ENCODE data around the gene ARHGEF2. TPM values are rescaled to one million over a fixed set of nuclear protein-coding genes. Genes with fewer than 3 reads are reported as not detected.
A peak's percentile ranks its signal among the peaks of the same experiment; 100 is the strongest.

The ARHGEF2 gene
- total and polyA plus RNA-seq, 9 of the 15 experiments (the other 6 are each of a cell fraction or from before 2014, with no cell fraction given), result 7.1 to 162 (median 62.2) TPM

DNA sequence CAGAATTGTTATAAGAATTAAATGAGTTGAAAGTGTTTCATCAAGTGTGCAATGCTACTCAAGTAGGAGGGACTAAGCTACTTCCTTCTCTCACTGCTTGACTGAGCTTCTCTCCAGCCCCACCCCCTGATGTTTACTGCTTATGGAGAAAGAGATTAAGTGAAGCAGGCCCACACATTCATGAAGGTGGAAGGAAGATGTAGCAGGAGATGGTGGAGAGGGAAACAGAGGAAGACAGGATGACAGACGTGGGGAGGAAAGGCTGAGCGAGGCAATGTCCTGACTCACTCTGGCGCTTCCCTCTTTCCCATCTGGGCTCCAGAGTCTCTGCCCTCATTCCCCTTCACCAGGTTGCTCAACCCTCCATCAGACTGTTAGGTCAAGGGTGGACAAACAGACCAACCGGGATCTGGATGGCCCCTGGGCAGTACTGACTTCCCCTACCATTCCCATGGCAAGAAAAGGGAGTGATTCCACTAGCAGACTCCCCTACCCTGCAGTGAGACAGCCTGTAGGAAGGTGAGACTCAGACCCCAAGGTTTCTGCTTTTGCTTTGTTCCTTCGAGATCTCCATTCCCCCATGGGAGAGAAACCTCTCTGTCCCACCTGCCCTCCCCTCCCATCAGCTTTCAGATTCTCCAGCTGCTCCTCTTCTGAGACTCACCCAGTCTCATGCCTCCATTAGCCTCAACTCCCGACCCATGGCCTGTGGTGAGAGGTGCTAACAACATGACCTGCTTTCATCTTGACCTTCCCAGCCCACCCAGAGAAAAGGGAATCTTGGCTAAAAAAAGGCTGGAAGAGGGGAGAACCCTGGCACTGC lies 3.1 kb upstream of the ARHGEF2 start (continued):
- TF ChIP-seq BDP1 (IDR thresholded peaks at IDR 0.05; ENCODE audit: insufficient read depth, insufficient read length), result no peak
- no peak for TF ChIP-seq TBL1XR1 (IDR thresholded peaks at IDR 0.05; ENCODE audit: low read length in 2 of 2)
- no peak for TF ChIP-seq ZNF695 (CRISPR knock-in tag; IDR thresholded peaks at IDR 0.05)
- TF ChIP-seq, protein P1, sequence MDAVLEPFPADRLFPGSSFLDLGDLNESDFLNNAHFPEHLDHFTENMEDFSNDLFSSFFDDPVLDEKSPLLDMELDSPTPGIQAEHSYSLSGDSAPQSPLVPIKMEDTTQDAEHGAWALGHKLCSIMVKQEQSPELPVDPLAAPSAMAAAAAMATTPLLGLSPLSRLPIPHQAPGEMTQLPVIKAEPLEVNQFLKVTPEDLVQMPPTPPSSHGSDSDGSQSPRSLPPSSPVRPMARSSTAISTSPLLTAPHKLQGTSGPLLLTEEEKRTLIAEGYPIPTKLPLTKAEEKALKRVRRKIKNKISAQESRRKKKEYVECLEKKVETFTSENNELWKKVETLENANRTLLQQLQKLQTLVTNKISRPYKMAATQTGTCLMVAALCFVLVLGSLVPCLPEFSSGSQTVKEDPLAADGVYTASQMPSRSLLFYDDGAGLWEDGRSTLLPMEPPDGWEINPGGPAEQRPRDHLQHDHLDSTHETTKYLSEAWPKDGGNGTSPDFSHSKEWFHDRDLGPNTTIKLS (IDR thresholded peaks at IDR 0.05; ENCODE audit: borderline replicate concordance, low read depth), result no peak
- no peak for TF ChIP-seq NR2C2 (CRISPR knock-in tag; IDR thresholded peaks at IDR 0.05)
- no peak for TF ChIP-seq NR2C2 (tag; IDR thresholded peaks at IDR 0.05)
- TF ChIP-seq RBFOX2 (IDR thresholded peaks at IDR 0.05; ENCODE audit: low read depth, low read length), result 0 out of 2 replicates have a peak, but pooled peaks have one; percentile 27
- TF ChIP-seq, protein P2, sequence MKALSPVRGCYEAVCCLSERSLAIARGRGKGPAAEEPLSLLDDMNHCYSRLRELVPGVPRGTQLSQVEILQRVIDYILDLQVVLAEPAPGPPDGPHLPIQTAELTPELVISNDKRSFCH (CRISPR knock-in tag; IDR thresholded peaks at IDR 0.05), result no peak
- TF ChIP-seq, protein P2 (tag; IDR thresholded peaks at IDR 0.05), result no peak
- TF ChIP-seq ZNF311 (CRISPR knock-in tag; IDR thresholded peaks at IDR 0.05), result no peak
- TF ChIP-seq PRMT5 (CRISPR knock-in tag; IDR thresholded peaks at IDR 0.05), result no peak
- no peak for TF ChIP-seq NFRKB (IDR thresholded peaks at IDR 0.05; ENCODE audit: low read depth)
- no peak for TF ChIP-seq MAFK (IDR thresholded peaks at IDR 0.05; ENCODE audit: low read length)
- no peak for TF ChIP-seq ILF3 (IDR thresholded peaks at IDR 0.05; ENCODE audit: borderline replicate concordance)
- TF ChIP-seq SETDB1 (IDR thresholded peaks at IDR 0.05; ENCODE audit: low read length), result no peak
- TF ChIP-seq, protein P3, sequence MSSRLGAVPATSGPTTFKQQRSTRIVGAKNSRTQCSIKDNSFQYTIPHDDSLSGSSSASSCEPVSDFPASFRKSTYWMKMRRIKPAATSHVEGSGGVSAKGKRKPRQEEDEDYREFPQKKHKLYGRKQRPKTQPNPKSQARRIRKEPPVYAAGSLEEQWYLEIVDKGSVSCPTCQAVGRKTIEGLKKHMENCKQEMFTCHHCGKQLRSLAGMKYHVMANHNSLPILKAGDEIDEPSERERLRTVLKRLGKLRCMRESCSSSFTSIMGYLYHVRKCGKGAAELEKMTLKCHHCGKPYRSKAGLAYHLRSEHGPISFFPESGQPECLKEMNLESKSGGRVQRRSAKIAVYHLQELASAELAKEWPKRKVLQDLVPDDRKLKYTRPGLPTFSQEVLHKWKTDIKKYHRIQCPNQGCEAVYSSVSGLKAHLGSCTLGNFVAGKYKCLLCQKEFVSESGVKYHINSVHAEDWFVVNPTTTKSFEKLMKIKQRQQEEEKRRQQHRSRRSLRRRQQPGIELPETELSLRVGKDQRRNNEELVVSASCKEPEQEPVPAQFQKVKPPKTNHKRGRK (tag; IDR thresholded peaks at IDR 0.05), result no peak
- no peak for TF ChIP-seq SRSF9 (IDR thresholded peaks at IDR 0.05; ENCODE audit: borderline replicate concordance, low read depth, low read length)
- TF ChIP-seq RFX5 (IDR thresholded peaks at IDR 0.05; ENCODE audit: low read depth, low read length), result no peak
- TF ChIP-seq, protein P4, sequence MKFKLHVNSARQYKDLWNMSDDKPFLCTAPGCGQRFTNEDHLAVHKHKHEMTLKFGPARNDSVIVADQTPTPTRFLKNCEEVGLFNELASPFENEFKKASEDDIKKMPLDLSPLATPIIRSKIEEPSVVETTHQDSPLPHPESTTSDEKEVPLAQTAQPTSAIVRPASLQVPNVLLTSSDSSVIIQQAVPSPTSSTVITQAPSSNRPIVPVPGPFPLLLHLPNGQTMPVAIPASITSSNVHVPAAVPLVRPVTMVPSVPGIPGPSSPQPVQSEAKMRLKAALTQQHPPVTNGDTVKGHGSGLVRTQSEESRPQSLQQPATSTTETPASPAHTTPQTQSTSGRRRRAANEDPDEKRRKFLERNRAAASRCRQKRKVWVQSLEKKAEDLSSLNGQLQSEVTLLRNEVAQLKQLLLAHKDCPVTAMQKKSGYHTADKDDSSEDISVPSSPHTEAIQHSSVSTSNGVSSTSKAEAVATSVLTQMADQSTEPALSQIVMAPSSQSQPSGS (CRISPR knock-in tag; IDR thresholded peaks at IDR 0.05), result no peak
- TF ChIP-seq HDAC8 (tag; IDR thresholded peaks at IDR 0.05), result no peak
- TF ChIP-seq MBD2 (IDR thresholded peaks at IDR 0.05; ENCODE audit: borderline replicate concordance, low read depth), result no peak
- no peak for TF ChIP-seq NFYB (IDR thresholded peaks at IDR 0.05; ENCODE audit: extremely low read depth, insufficient read length)
- no peak for TF ChIP-seq TEAD1 (CRISPR knock-in tag; IDR thresholded peaks at IDR 0.05)
- TF ChIP-seq, protein P5, sequence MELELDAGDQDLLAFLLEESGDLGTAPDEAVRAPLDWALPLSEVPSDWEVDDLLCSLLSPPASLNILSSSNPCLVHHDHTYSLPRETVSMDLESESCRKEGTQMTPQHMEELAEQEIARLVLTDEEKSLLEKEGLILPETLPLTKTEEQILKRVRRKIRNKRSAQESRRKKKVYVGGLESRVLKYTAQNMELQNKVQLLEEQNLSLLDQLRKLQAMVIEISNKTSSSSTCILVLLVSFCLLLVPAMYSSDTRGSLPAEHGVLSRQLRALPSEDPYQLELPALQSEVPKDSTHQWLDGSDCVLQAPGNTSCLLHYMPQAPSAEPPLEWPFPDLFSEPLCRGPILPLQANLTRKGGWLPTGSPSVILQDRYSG (tag; conservative IDR thresholded peaks at IDR 0.05; ENCODE audit: low read depth), result no peak

All from K562 (cell line).